ENCODE measurements around the gene NEGR1.
"Not testable (repeated sequence)": the region's sequence is repeated elsewhere in the genome, so short reads cannot be mapped to it uniquely, and the experiment has no call there.

The NEGR1 gene

GRCh38 chr1:71921204-71921603, 361.1 kb downstream of the NEGR1 start:
- DNase-seq: no peak

- DNase-seq: no peak
These were observed 361.8 kb downstream of the NEGR1 start for GRCh38 chr1:71920556-71920955.

- DNase-seq: no peak
These were observed 362.4 kb downstream of the NEGR1 start for GRCh38 chr1:71919811-71920509.

- no peak for DNase-seq
These were observed 363.7 kb downstream of the NEGR1 start for GRCh38 chr1:71918630-71919029.

- no peak for DNase-seq
These were observed 365.4 kb downstream of the NEGR1 start for GRCh38 chr1:71916894-71917293.

- DNase-seq: no peak
These were observed 367.7 kb downstream of the NEGR1 start for GRCh38 chr1:71914626-71915025.

- no peak for DNase-seq
These were observed 373.4 kb downstream of the NEGR1 start for GRCh38 chr1:71908871-71909390.

GRCh38 chr1:71908303-71908702, 374.0 kb downstream of the NEGR1 start:
- DNase-seq: no peak

GRCh38 chr1:71899881-71900280, 382.5 kb downstream of the NEGR1 start:
- DNase-seq: no peak

- DNase-seq: not testable (repeated sequence)
These were observed 394.2 kb downstream of the NEGR1 start for GRCh38 chr1:71888166-71888565.

- DNase-seq: no peak
These were observed 397.2 kb downstream of the NEGR1 start for GRCh38 chr1:71885171-71885570.

- DNase-seq: no peak
These were observed 399.7 kb downstream of the NEGR1 start for GRCh38 chr1:71882637-71883036.

GRCh38 chr1:71882226-71882625, 400.1 kb downstream of the NEGR1 start:
- no peak for DNase-seq

GRCh38 chr1:71881611-71882010, 400.7 kb downstream of the NEGR1 start:
- DNase-seq: no peak

- DNase-seq: no peak
These were observed 413.0 kb downstream of the NEGR1 start for GRCh38 chr1:71869326-71869725.

GRCh38 chr1:71862756-71863155, 419.6 kb downstream of the NEGR1 start:
- no peak for DNase-seq

GRCh38 chr1:71861022-71861421, 421.3 kb downstream of the NEGR1 start:
- no peak for DNase-seq

GRCh38 chr1:71859806-71860205, 422.5 kb downstream of the NEGR1 start:
- DNase-seq: no peak

GRCh38 chr1:71857862-71858261, 424.5 kb downstream of the NEGR1 start:
- DNase-seq: no peak

- DNase-seq: no peak
These were observed 429.0 kb downstream of the NEGR1 start for GRCh38 chr1:71853360-71853759.

GRCh38 chr1:71850936-71851335, 431.4 kb downstream of the NEGR1 start:
- no peak for DNase-seq

GRCh38 chr1:71850515-71850914, 431.8 kb downstream of the NEGR1 start:
- no peak for DNase-seq

- DNase-seq: no peak
These were observed 439.3 kb downstream of the NEGR1 start for GRCh38 chr1:71843012-71843411.

- no peak for DNase-seq
These were observed 442.5 kb downstream of the NEGR1 start for GRCh38 chr1:71839876-71840275.

- no peak for DNase-seq
These were observed 445.4 kb downstream of the NEGR1 start for GRCh38 chr1:71836904-71837303.
